Ascending aorta (tissue), 2 donors: ENCODE data around the gene TTYH1. TPM values are rescaled to one million over a fixed set of nuclear protein-coding genes. Genes with fewer than 3 reads are reported as not detected.

Experiments used
- DNase-seq, 2 donors: peaks; one replicate each; pipeline ENCODE4 v3.0.0-alpha.2; 2019; ENCODE audit warnings: low spot score in 2 of 2
- H3K27ac ChIP-seq, 2 donors: fragments of 200-600 bp; sonication (generic); one replicate each; pipeline ENCODE4 v1.5.1; 2016 to 2017; ENCODE audit warnings: mild to moderate bottlenecking in 1 of 2
- H3K27me3 ChIP-seq: fragments of 200-600 bp; sonication (generic); one replicate; pipeline ENCODE4 v1.5.1; 2017
- H3K36me3 ChIP-seq, 2 donors: fragments of 200-600 bp; sonication (generic); one replicate each; pipeline ENCODE4 v1.5.1; 2016
- H3K4me1 ChIP-seq, 2 donors: fragments of 200-600 bp; sonication (generic); one replicate each; pipeline ENCODE4 v1.5.1; 2016 to 2017; ENCODE audit warnings: mild to moderate bottlenecking in 1 of 2
- H3K4me3 ChIP-seq, 2 donors: fragments of 200-600 bp; sonication (generic); one replicate each; pipeline ENCODE4 v1.5.1; 2016 to 2017; ENCODE audit warnings: mild to moderate bottlenecking in 1 of 2
- H3K9me3 ChIP-seq, 2 donors: fragments of 200-600 bp; sonication (generic); one replicate each; pipeline ENCODE4 v1.5.1; 2016
- intact Hi-C: fragments of 100-400 bp; cut with DNase I; formaldehyde crosslinking; loops from one replicate; pipeline ENCODE4 v1.15.1; 2023
- total RNA-seq: library from RNA; depleted of rRNA; stranded (reverse); fragments of >200 nt; gene quantifications from one replicate; pipeline ENCODE4 v1.1.0, GENCODE V29; 2016
- TF ChIP-seq, protein P1 (sequence below), 3 experiments: fragments of 200-600 bp in 2 of 3; fragments of 450-650 bp in 1 of 3; sonication (generic) in 2 of 3; IDR thresholded peaks; one replicate each; pipeline ENCODE4 v1.5.1; 2016 to 2019; ENCODE audit warnings: antibody characterized with exemption in 3 of 3, mild to moderate bottlenecking in 1 of 3, moderate library complexity in 1 of 3

The TTYH1 gene
- total RNA-seq, 1 donor from 2014 or later = 58.4 TPM

DNA sequence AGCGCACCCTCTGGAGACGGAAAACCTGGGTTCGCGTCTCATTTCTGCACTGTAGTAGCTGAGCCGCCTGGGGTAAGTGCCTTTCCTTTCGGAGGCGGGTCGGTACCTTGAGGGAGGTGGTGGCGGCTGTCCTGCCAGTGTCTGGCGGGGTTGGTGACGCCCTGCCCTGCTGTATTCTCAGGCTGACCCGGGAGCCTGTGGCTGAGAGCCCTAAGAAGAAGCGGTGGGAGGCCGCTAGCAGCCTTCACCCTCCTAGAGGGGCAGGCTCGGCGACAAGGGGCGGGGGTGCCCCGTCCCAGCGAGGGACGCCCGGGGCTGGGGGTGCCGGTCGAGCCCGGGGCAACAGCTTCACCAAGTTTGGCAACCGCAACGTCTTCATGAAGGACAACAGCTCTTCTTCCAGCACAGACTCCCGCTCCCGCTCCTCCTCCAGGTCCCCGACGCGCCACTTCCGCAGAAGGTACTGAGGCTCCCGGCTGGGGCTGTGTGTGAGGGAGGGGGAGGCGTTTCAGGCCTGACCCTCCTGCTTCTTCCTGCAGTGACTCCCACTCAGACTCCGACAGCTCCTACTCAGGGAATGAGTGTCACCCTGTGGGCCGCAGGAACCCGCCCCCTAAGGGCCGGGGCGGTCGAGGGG lies 40.6 kb downstream of the TTYH1 start:
- H3K4me3 ChIP-seq = no peak overlapping the region
- intact Hi-C loops = no loop called here
- DNase-seq = no peak
- peaks cover under 1 to 20% of the 10 kb centered on the region in 2 donors for H3K4me1 ChIP-seq
- no peaks in the 10 kb centered on the region for H3K9me3 ChIP-seq
- H3K27ac ChIP-seq = no peak overlapping the region
- peaks cover 97 to 100% of the 10 kb centered on the region in 2 donors for H3K36me3 ChIP-seq
- H3K27me3 ChIP-seq = no peaks in the 10 kb centered on the region
- TF ChIP-seq, protein P1, sequence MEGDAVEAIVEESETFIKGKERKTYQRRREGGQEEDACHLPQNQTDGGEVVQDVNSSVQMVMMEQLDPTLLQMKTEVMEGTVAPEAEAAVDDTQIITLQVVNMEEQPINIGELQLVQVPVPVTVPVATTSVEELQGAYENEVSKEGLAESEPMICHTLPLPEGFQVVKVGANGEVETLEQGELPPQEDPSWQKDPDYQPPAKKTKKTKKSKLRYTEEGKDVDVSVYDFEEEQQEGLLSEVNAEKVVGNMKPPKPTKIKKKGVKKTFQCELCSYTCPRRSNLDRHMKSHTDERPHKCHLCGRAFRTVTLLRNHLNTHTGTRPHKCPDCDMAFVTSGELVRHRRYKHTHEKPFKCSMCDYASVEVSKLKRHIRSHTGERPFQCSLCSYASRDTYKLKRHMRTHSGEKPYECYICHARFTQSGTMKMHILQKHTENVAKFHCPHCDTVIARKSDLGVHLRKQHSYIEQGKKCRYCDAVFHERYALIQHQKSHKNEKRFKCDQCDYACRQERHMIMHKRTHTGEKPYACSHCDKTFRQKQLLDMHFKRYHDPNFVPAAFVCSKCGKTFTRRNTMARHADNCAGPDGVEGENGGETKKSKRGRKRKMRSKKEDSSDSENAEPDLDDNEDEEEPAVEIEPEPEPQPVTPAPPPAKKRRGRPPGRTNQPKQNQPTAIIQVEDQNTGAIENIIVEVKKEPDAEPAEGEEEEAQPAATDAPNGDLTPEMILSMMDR (IDR thresholded peaks at IDR 0.05) = no peak

DNA sequence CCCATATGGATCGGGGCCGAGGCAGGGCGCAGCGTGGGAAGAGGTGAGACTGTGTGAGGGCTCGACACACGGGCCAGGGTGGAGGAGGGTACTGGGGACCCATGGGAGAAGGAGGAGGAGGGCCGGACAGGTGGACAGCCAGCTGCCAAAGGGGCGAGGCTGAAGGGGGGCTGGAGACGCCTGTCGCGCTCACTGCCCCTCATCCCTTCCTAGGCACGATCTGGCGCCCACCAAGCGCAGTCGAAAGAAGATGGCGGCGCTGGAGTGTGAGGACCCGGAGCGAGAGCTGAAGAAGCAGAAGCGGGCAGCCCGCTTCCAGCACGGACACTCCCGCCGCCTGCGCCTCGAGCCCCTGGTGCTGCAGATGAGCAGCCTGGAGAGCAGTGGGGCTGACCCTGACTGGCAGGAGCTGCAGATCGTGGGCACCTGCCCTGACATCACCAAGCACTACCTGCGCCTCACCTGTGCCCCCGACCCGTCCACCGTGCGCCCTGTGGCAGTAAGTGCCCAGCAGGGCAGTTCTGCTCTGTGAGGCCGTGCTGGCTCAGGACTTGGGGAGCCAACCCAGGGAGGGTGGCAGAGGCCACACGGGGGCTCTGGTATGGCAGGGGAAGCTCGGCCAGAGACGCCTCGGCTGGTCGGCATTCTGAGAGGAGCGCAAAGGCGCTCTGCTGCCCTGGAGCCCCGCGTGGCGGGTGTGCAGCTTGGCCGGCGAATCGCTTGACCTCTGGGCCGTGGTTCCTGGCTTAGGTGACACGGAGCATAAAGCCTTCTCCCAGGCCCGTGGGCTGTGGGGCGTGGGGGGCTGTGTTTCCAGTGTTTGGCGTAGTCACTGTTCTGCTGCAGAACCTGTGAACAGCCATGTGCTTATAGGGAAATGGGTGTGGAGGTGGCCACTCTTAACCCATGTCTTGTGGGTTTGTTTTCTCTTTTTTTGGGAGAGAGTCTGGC lies 41.4 kb downstream of the TTYH1 start:
- peaks cover 98 to 100% of the 10 kb centered on the region in 2 donors for H3K36me3 ChIP-seq
- no peaks in the 10 kb centered on the region for H3K9me3 ChIP-seq
- intact Hi-C loops = no loop called here
- H3K27ac ChIP-seq = no peak overlapping the region
- TF ChIP-seq, protein P1 (IDR thresholded peaks at IDR 0.05) = no peak
- H3K4me3 ChIP-seq = no peak overlapping the region
- DNase-seq = no peak
- H3K4me1 ChIP-seq = peaks cover 0 to 14% of the 10 kb centered on the region in 2 donors
- H3K27me3 ChIP-seq = no peaks in the 10 kb centered on the region

DNA sequence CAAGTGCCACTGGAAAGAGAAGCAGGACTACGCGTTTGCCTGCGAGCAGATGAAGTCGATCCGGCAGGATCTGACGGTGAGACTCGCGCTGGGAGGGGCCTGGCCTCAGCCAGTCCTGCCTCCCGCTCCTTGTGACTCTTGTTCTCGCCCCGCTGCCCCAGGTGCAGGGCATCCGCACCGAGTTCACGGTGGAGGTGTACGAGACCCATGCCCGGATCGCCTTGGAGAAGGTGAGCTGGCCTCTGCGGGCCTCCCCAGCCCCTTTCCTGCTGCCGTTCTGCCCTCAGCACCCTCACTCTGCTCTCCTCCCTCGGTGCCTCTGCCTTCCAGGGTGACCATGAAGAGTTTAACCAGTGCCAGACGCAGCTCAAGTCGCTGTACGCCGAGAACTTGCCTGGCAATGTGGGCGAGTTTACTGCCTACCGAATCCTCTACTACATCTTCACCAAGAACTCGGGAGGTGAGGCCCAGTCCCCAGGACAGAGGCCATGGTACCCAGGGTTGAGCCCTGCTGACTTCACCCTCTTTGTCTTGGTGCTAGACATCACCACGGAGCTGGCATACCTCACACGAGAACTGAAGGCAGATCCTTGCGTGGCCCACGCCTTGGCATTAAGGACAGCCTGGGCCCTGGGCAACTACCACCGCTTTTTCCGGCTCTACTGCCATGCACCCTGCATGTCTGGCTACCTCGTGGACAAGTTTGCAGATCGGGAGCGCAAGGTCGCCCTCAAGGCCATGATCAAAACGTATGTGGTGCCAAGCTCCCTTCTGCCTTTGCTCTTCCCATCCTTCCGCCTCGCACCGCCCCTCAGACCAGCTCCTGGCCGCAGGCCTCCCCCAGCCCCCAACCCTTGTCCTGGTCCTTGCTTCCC lies 42.7 kb downstream of the TTYH1 start:
- Histone ChIP-seq H3K9me3 (no peaks in the 10 kb centered on the region), H3K27me3 (no peaks in the 10 kb centered on the region), H3K27ac (no peak overlapping the region), H3K4me3 (no peak overlapping the region), H3K4me1 (peaks cover 11 to 17% of the 10 kb centered on the region in 2 donors), H3K36me3 (peaks cover 85 to 91% of the 10 kb centered on the region in 2 donors)
- TF ChIP-seq, protein P1 (IDR thresholded peaks at IDR 0.05) = no peak
- DNase-seq = no peak
- intact Hi-C loops = no loop called here

GRCh38 chr19:54458648-54459281 lies 43.5 kb downstream of the TTYH1 start:
- Histone ChIP-seq H3K9me3 (no peaks in the 10 kb centered on the region), H3K4me3 (no peak overlapping the region), H3K27ac (no peak overlapping the region), H3K36me3 (peaks cover 77 to 83% of the 10 kb centered on the region in 2 donors), H3K4me1 (peaks cover 11 to 14% of the 10 kb centered on the region in 2 donors), H3K27me3 (no peaks in the 10 kb centered on the region)
- intact Hi-C loops = no loop called here
- TF ChIP-seq, protein P1 (IDR thresholded peaks at IDR 0.05) = no peak
- peak in 1 of 2 donors; percentile 60 for DNase-seq
